Mucosa of rectum (tissue), 2 donors: ENCODE data around the gene STX7.

Experiments
- H3K27ac ChIP-seq, 2 donors: one replicate each; pipeline ENCODE4 v1.7.0; 2013; ENCODE audit warnings: inconsistent platforms in 2 of 2, low read depth in 2 of 2, low read length in 2 of 2
- H3K27me3 ChIP-seq, 2 donors: one replicate each; pipeline ENCODE4 v1.7.0; 2013; ENCODE audit warnings: low read length in 2 of 2; ENCODE audit not compliant: control insufficient read depth in 2 of 2, insufficient read depth in 2 of 2
- H3K36me3 ChIP-seq, 2 donors: one replicate each; pipeline ENCODE4 v1.7.0; 2013; ENCODE audit warnings: low read length in 2 of 2; ENCODE audit not compliant: control insufficient read depth in 2 of 2, insufficient read depth in 2 of 2
- H3K4me1 ChIP-seq, 2 donors: one replicate each; pipeline ENCODE4 v1.7.0; 2013; ENCODE audit warnings: low read length in 2 of 2, mild to moderate bottlenecking in 1 of 2; ENCODE audit not compliant: control insufficient read depth in 2 of 2, insufficient read depth in 2 of 2
- H3K4me3 ChIP-seq, 2 donors: one replicate each; pipeline ENCODE4 v1.7.0; 2013; ENCODE audit warnings: low read length in 2 of 2
- H3K9ac ChIP-seq, 2 donors: one replicate each; pipeline ENCODE4 v1.7.0; 2013; ENCODE audit warnings: low read length in 2 of 2, low read depth in 1 of 2, mild to moderate bottlenecking in 1 of 2
- H3K9me3 ChIP-seq, 2 donors: one replicate each; pipeline ENCODE4 v1.7.0; 2013; ENCODE audit warnings: low read length in 2 of 2; ENCODE audit not compliant: control insufficient read depth in 2 of 2
- donor health status: healthy.
- donor health status: Normal muscosa, but diverticular disease.

Gene STX7

GRCh38 chr6:132423839-132424238 is 89.1 kb downstream of the STX7 start:
- Histone ChIP-seq H3K4me1 (no peaks in the 10 kb centered on the region), H3K36me3 (no peaks in the 10 kb centered on the region), H3K4me3 (no peak overlapping the region), H3K9me3 (no peaks in the 10 kb centered on the region), H3K27me3 (no peaks in the 10 kb centered on the region), H3K27ac (no peak overlapping the region), H3K9ac (no peak overlapping the region)

GRCh38 chr6:132418235-132418965 is 94.5 kb downstream of the STX7 start:
- Histone ChIP-seq H3K9me3 (no peaks in the 10 kb centered on the region), H3K4me1 (no peaks in the 10 kb centered on the region)

GRCh38 chr6:132414761-132415160 is 98.2 kb downstream of the STX7 start:
- H3K27ac ChIP-seq = no peak overlapping the region
- no peaks in the 10 kb centered on the region for H3K36me3 ChIP-seq
- no peak overlapping the region for H3K4me3 ChIP-seq
- no peaks in the 10 kb centered on the region for H3K27me3 ChIP-seq
- H3K4me1 ChIP-seq = no peaks in the 10 kb centered on the region
- H3K9me3 ChIP-seq = no peaks in the 10 kb centered on the region
- H3K9ac ChIP-seq = no peak overlapping the region

More at GRCh38 chr6:132418235-132418965, 94.5 kb downstream of the STX7 start:
- no peak overlapping the region for H3K27ac ChIP-seq
- no peaks in the 10 kb centered on the region for H3K27me3 ChIP-seq
- H3K36me3 ChIP-seq = no peaks in the 10 kb centered on the region
- H3K4me3 ChIP-seq = no peak overlapping the region
- no peak overlapping the region for H3K9ac ChIP-seq

GRCh38 chr6:132414322-132414721 is 98.6 kb downstream of the STX7 start:
- no peak overlapping the region for H3K27ac ChIP-seq
- no peaks in the 10 kb centered on the region for H3K4me1 ChIP-seq
- H3K9me3 ChIP-seq = no peaks in the 10 kb centered on the region
- no peaks in the 10 kb centered on the region for H3K36me3 ChIP-seq
- H3K4me3 ChIP-seq = no peak overlapping the region
- H3K27me3 ChIP-seq = no peaks in the 10 kb centered on the region
- no peak overlapping the region for H3K9ac ChIP-seq

- Histone ChIP-seq H3K9me3 (no peaks in the 10 kb centered on the region), H3K9ac (no peak overlapping the region), H3K27me3 (no peaks in the 10 kb centered on the region), H3K4me3 (no peak overlapping the region), H3K27ac (no peak overlapping the region), H3K4me1 (no peaks in the 10 kb centered on the region), H3K36me3 (no peaks in the 10 kb centered on the region)
Measured at GRCh38 chr6:132413499-132413802, 99.5 kb downstream of the STX7 start.

- no peaks in the 10 kb centered on the region for H3K9me3 ChIP-seq
- no peaks in the 10 kb centered on the region for H3K27me3 ChIP-seq
- H3K36me3 ChIP-seq = no peaks in the 10 kb centered on the region
- H3K4me3 ChIP-seq = no peak overlapping the region
- H3K9ac ChIP-seq = no peak overlapping the region
- no peaks in the 10 kb centered on the region for H3K4me1 ChIP-seq
- no peak overlapping the region for H3K27ac ChIP-seq
Measured at GRCh38 chr6:132412656-132413498, 100.0 kb downstream of the STX7 start.

- Histone ChIP-seq H3K4me1 (no peaks in the 10 kb centered on the region), H3K9ac (no peak overlapping the region), H3K27ac (no peak overlapping the region), H3K4me3 (no peak overlapping the region), H3K27me3 (no peaks in the 10 kb centered on the region), H3K36me3 (no peaks in the 10 kb centered on the region), H3K9me3 (no peaks in the 10 kb centered on the region)
Measured at GRCh38 chr6:132411296-132411695, 101.6 kb downstream of the STX7 start.

GRCh38 chr6:132410830-132411229 is 102.1 kb downstream of the STX7 start:
- H3K4me1 ChIP-seq = no peaks in the 10 kb centered on the region
- no peak overlapping the region for H3K9ac ChIP-seq
- no peaks in the 10 kb centered on the region for H3K36me3 ChIP-seq
- H3K27ac ChIP-seq = no peak overlapping the region
- H3K9me3 ChIP-seq = no peaks in the 10 kb centered on the region
- H3K27me3 ChIP-seq = no peaks in the 10 kb centered on the region
- H3K4me3 ChIP-seq = no peak overlapping the region

GRCh38 chr6:132405143-132405915 is 107.6 kb downstream of the STX7 start:
- Histone ChIP-seq H3K9me3 (no peaks in the 10 kb centered on the region), H3K27ac (no peak overlapping the region), H3K27me3 (peaks cover 17 to 28% of the 10 kb centered on the region in 2 donors), H3K4me3 (no peak overlapping the region), H3K36me3 (no peaks in the 10 kb centered on the region), H3K4me1 (no peaks in the 10 kb centered on the region), H3K9ac (no peak overlapping the region)

GRCh38 chr6:132404736-132405135 is 108.2 kb downstream of the STX7 start:
- Histone ChIP-seq H3K27me3 (peaks cover 17 to 28% of the 10 kb centered on the region in 2 donors), H3K27ac (no peak overlapping the region), H3K9ac (no peak overlapping the region), H3K36me3 (no peaks in the 10 kb centered on the region), H3K4me1 (no peaks in the 10 kb centered on the region), H3K4me3 (no peak overlapping the region), H3K9me3 (no peaks in the 10 kb centered on the region)
